ENCODE data around the gene TPX2.

DNA sequence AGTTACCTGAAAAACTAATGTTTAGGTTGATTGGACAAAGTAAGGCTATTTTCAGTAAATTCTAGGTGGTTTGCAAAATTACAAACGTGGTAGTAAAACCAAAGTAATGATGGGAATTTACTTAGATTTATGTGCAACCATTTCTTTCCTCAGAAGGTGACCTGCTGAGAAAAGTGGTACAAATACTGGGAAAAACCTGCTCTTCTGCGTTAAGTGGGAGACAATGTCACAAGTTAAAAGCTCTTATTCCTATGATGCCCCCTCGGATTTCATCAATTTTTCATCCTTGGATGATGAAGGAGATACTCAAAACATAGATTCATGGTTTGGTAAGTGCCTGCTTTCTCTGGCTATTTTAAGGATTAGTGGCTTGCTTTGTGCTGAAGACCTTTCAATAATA is 18.2 kb downstream of the TPX2 start:
- no peak for TF ChIP-seq POLR2A (IDR thresholded peaks at IDR 0.05)
- TF ChIP-seq, protein P1, sequence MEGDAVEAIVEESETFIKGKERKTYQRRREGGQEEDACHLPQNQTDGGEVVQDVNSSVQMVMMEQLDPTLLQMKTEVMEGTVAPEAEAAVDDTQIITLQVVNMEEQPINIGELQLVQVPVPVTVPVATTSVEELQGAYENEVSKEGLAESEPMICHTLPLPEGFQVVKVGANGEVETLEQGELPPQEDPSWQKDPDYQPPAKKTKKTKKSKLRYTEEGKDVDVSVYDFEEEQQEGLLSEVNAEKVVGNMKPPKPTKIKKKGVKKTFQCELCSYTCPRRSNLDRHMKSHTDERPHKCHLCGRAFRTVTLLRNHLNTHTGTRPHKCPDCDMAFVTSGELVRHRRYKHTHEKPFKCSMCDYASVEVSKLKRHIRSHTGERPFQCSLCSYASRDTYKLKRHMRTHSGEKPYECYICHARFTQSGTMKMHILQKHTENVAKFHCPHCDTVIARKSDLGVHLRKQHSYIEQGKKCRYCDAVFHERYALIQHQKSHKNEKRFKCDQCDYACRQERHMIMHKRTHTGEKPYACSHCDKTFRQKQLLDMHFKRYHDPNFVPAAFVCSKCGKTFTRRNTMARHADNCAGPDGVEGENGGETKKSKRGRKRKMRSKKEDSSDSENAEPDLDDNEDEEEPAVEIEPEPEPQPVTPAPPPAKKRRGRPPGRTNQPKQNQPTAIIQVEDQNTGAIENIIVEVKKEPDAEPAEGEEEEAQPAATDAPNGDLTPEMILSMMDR (IDR thresholded peaks at IDR 0.05), result no peak

Data from Peyer's patch (tissue), 4 donors.